HG03139 (cell line): ENCODE measurements around the gene GLP1R.
"Not testable (repeated sequence)": the region's sequence is repeated elsewhere in the genome, so short reads cannot be mapped to it uniquely, and the experiment has no call there.

Experiments
- ATAC-seq: cut with Tn5 transposase; IDR thresholded peaks from one replicate; pipeline ENCODE4 v1.9.1; 2021; ENCODE audit not compliant: unreplicated experiment

Gene GLP1R

GRCh38 chr6:39118921-39119320, 70.3 kb downstream of the GLP1R start:
- ATAC-seq: no peak

- no peak for ATAC-seq
Measured at GRCh38 chr6:39124114-39124513, 75.5 kb downstream of the GLP1R start.

- ATAC-seq: no peak
Measured at GRCh38 chr6:39128106-39128505, 79.5 kb downstream of the GLP1R start.

- no peak for ATAC-seq
Measured at GRCh38 chr6:39128832-39129231, 80.3 kb downstream of the GLP1R start.

- no peak for ATAC-seq
Measured at GRCh38 chr6:39130691-39131090, 82.1 kb downstream of the GLP1R start.

- not testable (repeated sequence) for ATAC-seq
Measured at GRCh38 chr6:39134761-39135160, 86.2 kb downstream of the GLP1R start.

- ATAC-seq: not testable (repeated sequence)
Measured at GRCh38 chr6:39136207-39136606, 87.6 kb downstream of the GLP1R start.

- no peak for ATAC-seq
Measured at GRCh38 chr6:39137245-39137644, 88.7 kb downstream of the GLP1R start.
